DMS79 (cell line): ENCODE measurements around the gene HOMER1.
"Not testable (repeated sequence)": the region's sequence is repeated elsewhere in the genome, so short reads cannot be mapped to it uniquely, and the experiment has no call there.

Experiments
- DNase-seq: peaks from one replicate; lab custom pipeline; 2025; lab: John Stamatoyannopoulos, UW

The HOMER1 gene

GRCh38 chr5:79416499-79416898 lies 97.4 kb downstream of the HOMER1 start:
- DNase-seq = no peak

GRCh38 chr5:79413112-79413511 lies 100.8 kb downstream of the HOMER1 start:
- DNase-seq = no peak

GRCh38 chr5:79408028-79408427 lies 105.9 kb downstream of the HOMER1 start:
- DNase-seq = no peak

GRCh38 chr5:79407591-79407990 lies 106.3 kb downstream of the HOMER1 start:
- DNase-seq = no peak

DNA sequence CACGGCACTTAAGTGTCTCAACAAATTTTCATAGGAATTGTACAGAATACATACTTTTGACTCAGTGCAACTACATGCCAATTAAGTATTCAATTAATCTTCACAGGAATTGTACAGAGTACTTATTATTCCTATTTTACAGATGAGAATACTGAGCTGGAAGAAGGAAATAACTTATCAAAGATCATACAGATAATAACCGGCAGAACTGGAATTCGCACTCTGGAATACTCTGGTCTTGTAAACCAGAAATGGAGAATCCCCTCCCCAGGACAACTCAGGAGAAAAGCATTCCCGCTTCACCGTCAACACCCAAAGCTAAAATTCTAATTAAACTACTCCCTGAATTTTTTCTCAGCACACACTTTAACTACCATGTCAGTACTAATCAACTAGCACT lies 112.7 kb downstream of the HOMER1 start:
- DNase-seq = no peak

DNA sequence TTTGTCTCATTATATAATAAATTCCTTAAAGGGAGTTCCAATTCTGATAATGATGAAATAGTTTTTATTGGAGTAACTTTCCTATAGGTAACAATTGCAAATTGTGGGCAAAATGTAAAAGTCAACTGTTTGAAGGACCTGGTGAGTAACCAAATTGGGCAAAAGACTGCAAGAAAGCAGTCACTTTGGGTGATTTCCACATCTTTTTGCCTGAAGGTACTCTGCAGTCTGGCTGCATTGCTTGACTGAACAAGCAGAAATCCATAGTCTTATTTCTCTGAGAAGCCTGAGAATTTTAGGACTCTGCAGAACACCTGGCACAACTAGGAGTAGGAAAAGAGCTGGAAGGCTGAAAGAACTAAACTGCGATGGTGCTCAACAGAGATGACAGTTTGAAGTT lies 114.9 kb downstream of the HOMER1 start:
- DNase-seq = no peak

GRCh38 chr5:79397080-79397479 lies 116.9 kb downstream of the HOMER1 start:
- DNase-seq = no peak

GRCh38 chr5:79396265-79396664 lies 117.7 kb downstream of the HOMER1 start:
- no peak for DNase-seq

GRCh38 chr5:79395296-79395695 lies 118.6 kb downstream of the HOMER1 start:
- no peak for DNase-seq

DNA sequence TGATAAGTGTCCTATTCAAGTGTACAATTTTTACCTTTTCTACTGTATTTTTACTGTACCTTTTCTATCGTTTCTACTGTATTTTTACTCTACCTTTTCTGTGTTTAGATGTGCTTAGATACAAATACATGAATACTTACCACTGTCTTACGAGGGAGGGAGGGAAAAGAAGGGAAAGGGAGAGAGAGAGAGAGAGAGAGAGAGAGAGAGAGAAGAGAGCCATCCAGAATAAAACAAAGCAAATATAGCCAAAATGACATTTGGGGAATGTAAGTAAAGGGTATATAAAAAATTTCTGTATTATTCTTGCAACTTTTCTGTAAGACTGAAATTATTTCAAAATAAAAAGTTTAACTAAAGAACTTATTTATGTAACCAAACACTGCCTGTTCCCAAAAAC lies 121.2 kb downstream of the HOMER1 start:
- no peak for DNase-seq

DNA sequence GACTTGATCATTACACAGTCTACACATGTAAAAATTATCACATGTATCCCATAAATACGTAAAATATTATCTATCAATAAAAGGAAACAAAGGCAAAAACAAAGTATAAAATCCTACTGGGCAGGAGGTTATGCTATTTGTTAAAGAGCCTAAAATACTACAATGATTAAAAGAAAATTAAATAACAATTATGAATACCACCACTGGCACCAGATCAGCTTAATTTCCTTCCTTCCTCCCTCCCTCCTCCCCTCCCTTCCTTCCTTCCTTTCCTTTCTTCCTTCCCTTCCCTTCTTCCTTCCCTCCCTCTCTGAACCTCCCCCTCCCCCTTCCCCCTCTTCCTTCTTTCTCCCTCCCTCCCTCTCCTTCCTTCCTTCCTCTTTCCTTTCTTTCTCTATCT lies 127.3 kb downstream of the HOMER1 start:
- DNase-seq = no peak

DNA sequence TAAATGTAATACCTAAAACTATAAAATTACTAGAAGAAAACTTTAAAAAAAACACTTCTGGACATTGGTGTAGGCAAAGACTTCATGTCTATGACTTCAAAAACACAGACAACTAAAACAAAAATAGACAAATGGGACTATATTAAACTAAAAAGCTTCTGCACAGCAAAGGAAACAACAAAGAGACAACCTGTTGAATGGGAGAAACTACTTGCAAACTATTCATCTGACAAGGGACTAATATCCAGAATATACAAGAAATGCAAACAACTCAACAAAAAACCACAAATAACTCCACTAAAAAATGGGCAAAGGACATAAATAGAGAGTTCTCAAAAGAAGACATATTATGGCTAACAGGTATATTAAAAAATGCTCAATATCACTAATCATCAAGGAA lies 128.8 kb downstream of the HOMER1 start:
- not testable (repeated sequence) for DNase-seq

- DNase-seq = no peak
Measured at GRCh38 chr5:79378510-79379186, 135.3 kb downstream of the HOMER1 start.

GRCh38 chr5:79357398-79357797 lies 156.5 kb downstream of the HOMER1 start:
- DNase-seq = no peak

DNA sequence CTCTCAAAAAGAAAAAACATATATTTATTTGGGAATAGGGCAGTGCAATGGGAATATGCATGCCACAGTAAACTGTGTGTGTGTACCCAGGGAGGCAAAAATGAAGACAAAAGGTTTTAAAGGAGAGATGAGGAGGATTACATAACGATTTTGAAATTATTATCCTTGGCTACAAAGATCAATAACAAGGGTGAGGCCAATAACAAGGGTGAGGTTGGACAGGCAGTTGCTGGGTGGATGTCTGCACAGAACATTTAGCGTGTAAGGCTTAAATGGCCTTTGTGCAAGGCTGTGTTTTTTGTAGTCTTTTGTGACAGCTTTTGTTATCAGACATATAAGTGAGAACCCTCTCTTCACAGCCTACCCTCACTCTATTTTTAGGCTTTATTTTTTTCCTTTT lies 164.1 kb downstream of the HOMER1 start:
- no peak for DNase-seq

DNA sequence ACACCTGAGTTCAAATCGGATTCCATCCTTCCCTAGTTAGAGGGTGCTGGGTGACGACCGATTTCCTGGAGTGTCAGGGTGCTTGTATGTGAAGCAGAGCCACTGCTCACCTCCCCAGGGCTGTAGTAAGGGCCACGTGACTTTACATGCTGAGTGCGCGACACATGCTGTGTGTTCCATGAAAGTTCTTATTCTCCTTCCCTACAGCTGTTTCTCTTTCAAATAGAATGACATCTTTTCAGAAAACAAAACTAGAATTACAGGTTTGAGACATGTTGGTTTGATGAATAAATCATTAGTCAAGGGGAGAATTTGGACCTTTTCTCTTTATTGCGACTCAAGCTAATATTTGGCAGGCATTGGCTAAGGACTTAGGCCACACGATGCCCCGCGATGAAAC lies 164.9 kb downstream of the HOMER1 start:
- no peak for DNase-seq

DNA sequence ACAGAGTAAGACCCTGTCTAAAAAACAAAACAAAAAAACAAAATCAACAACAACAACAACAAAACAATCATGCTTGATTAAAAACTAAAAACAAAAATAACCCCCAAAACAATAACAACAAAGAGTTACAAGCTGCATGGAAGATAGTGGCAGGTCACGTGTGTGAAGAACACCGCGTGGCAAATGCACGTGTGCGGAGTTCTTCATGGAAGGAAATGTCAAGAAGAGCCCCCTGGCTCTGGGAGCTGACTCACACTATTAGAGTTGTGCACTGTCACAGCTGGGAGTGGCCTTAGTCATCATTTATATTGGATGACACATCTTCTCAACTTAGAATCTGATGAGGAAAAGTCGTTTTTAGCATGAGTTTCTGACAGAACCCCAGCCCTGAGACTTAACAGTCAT lies 167.5 kb downstream of the HOMER1 start:
- DNase-seq = no peak

GRCh38 chr5:79333852-79334557 lies 179.9 kb downstream of the HOMER1 start:
- DNase-seq = no peak

- DNase-seq = no peak
Measured at GRCh38 chr5:79330071-79330470, 183.9 kb downstream of the HOMER1 start.

DNA sequence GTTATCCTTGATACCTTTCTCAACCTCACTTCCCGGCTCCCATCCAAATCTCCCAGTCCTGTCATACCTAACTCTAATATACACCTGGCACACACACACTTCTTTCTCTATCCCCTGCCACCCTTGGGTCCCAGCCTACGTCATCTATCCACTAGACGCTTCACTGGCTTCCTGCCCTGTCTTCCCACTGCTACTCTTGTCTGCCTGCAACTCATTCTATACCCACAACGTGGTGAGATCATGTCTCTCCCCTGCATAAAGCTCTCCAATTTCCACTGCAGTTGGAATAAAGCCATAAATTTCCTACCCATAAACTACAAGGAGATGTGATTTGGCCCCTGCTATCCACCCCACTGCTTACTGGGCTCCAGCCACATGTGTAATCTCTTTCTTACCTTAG lies 184.5 kb downstream of the HOMER1 start:
- no peak for DNase-seq
